Endothelial cell of umbilical vein (primary cell): Measurements from ENCODE around the gene LIX1. TPM values are rescaled to one million over a fixed set of nuclear protein-coding genes. Genes with fewer than 3 reads are reported as not detected.
"Not testable (repeated sequence)": the region's sequence is repeated elsewhere in the genome, so short reads cannot be mapped to it uniquely, and the experiment has no call there.

Experiments used
- BruUV-seq: library from RNA; stranded (reverse); fragments of 400-500 nt; replicated peaks from 2 replicates; lab custom pipeline; 2021; lab: Mats Ljungman, UMichigan
- CTCF ChIA-PET: fragments of 300-600, 350-600 bp; sonication (Branson Sonifier 250); formaldehyde crosslinking; loops from one replicate; lab custom pipeline; 2021; ENCODE audit warnings: antibody characterized with exemption, inconsistent platforms; lab: Charles Lee
- POLR2A ChIA-PET: fragments of 300-600, 350-600 bp; sonication (Branson Sonifier 250); formaldehyde crosslinking; loops from one replicate; lab custom pipeline; 2021; ENCODE audit warnings: antibody characterized with exemption, inconsistent platforms; lab: Charles Lee
- DNase-seq: peaks from one replicate; pipeline ENCODE4 v3.0.0-alpha.2; 2011; ENCODE audit warnings: low read depth, low spot score
- FAIRE-seq: peaks from 2 replicates; lab custom pipeline; 2011; peaks lifted over from hg19 to GRCh38; lab: Jason Lieb, UNC
- H2AFZ ChIP-seq: 2 replicates; pipeline ENCODE4 v1.6.0; 2012; ENCODE audit warnings: low read depth, low read length, control low read depth, inconsistent platforms
- H3K27ac ChIP-seq: 2 replicates; pipeline ENCODE4 v1.5.1; 2011; ENCODE audit warnings: low read depth, mild to moderate bottlenecking, control low read depth, low read length, moderate library complexity; ENCODE audit not compliant: insufficient read depth
- H3K27me3 ChIP-seq, 2 experiments: 2 replicates each; pipeline versions ENCODE4 v1.6.0 to v1.6.1; 2011; ENCODE audit warnings: low read length in 2 of 2, mixed read lengths in 1 of 2; ENCODE audit not compliant: control insufficient read depth in 2 of 2, insufficient read depth in 2 of 2
- H3K36me3 ChIP-seq, 2 experiments: 2 replicates in 1 of 2; 3 replicates in 1 of 2; pipeline ENCODE4 v1.5.1; 2011; ENCODE audit warnings: low read length in 2 of 2, mild to moderate bottlenecking in 1 of 2, moderate library complexity in 1 of 2; ENCODE audit not compliant: control insufficient read depth in 2 of 2, insufficient read depth in 2 of 2; ENCODE audit errors: extremely low read depth in 1 of 2
- H3K4me1 ChIP-seq: 3 replicates; pipeline ENCODE4 v1.5.1; 2011; ENCODE audit warnings: mild to moderate bottlenecking, low read length; ENCODE audit not compliant: control insufficient read depth, insufficient read depth; ENCODE audit errors: extremely low read depth
- H3K4me2 ChIP-seq: 2 replicates; pipeline ENCODE4 v1.6.1; 2011; ENCODE audit warnings: low read length, control low read depth, mixed read lengths; ENCODE audit not compliant: insufficient read depth
- H3K4me3 ChIP-seq, 3 experiments: fragments of 200-600 bp in 1 of 3; sonication (generic), shearing (Covaris generic) in 1 of 3; replicated peaks in 1 of 3; 2 replicates each; pipeline ENCODE4 v1.5.1; 2011 to 2016; ENCODE audit warnings: control low read depth in 3 of 3, low read length in 3 of 3, mild to moderate bottlenecking in 2 of 3, inconsistent platforms in 1 of 3, low read depth in 1 of 3, moderate library complexity in 1 of 3; ENCODE audit not compliant: insufficient read depth in 1 of 3
- H3K79me2 ChIP-seq: 2 replicates; pipeline ENCODE4 v1.6.0; 2012; ENCODE audit warnings: low read length, inconsistent platforms; ENCODE audit not compliant: control insufficient read depth, insufficient read depth
- H3K9ac ChIP-seq: replicated peaks from 2 replicates; pipeline ENCODE3; 2011; ENCODE audit warnings: low read length, control low read depth; ENCODE audit not compliant: insufficient read depth; ENCODE audit errors: extremely low read depth
- H3K9me1 ChIP-seq: replicated peaks from 3 replicates; pipeline ENCODE4 v1.6.0; 2011; ENCODE audit warnings: mild to moderate bottlenecking, low read length; ENCODE audit not compliant: control insufficient read depth, insufficient read depth; ENCODE audit errors: extremely low read depth
- H3K9me3 ChIP-seq: replicated peaks from 2 replicates; pipeline ENCODE4 v1.5.1; 2012; ENCODE audit warnings: low read length, inconsistent platforms; ENCODE audit not compliant: control insufficient read depth, insufficient read depth
- H4K20me1 ChIP-seq: replicated peaks from 2 replicates; pipeline ENCODE3; 2011; ENCODE audit warnings: mild to moderate bottlenecking, low read length; ENCODE audit not compliant: control insufficient read depth, insufficient read depth; ENCODE audit errors: extremely low read depth
- EZH2 ChIP-seq: IDR thresholded peaks from 2 replicates; pipeline ENCODE4 v1.6.1; 2012; ENCODE audit warnings: borderline replicate concordance, low read depth, mild to moderate bottlenecking, moderate library complexity, low read length, inconsistent platforms; ENCODE audit not compliant: severe bottlenecking
- FOS ChIP-seq: IDR thresholded peaks from 2 replicates; pipeline ENCODE4 v1.6.1; 2011; ENCODE audit warnings: mild to moderate bottlenecking, low read length, moderate library complexity, borderline replicate concordance; ENCODE audit not compliant: insufficient read depth
- GATA2 ChIP-seq: IDR thresholded peaks from 2 replicates; pipeline ENCODE4 v1.7.0; 2011; ENCODE audit warnings: low read depth, mild to moderate bottlenecking, moderate library complexity, mixed read lengths, low read length; ENCODE audit not compliant: insufficient read length, insufficient read depth
- JUN ChIP-seq: IDR thresholded peaks from 2 replicates; pipeline ENCODE4 v1.6.1; 2011; ENCODE audit warnings: borderline replicate concordance, low read depth; ENCODE audit not compliant: insufficient read length, insufficient read depth
- MYC ChIP-seq: IDR thresholded peaks from one replicate; pipeline ENCODE4 v1.6.1; 2011; ENCODE audit warnings: mild to moderate bottlenecking, low read depth, low read length
- POLR2A ChIP-seq: IDR thresholded peaks from 2 replicates; pipeline ENCODE4 v1.6.1; 2012; ENCODE audit warnings: low read depth, mild to moderate bottlenecking, control low read depth, low read length
- POLR2AphosphoS5 ChIP-seq: IDR thresholded peaks from 2 replicates; pipeline ENCODE4 v1.6.1; 2012; ENCODE audit warnings: low read depth, mild to moderate bottlenecking, control low read depth, low read length, moderate library complexity; ENCODE audit not compliant: insufficient read depth
- dilution Hi-C: fragments of 300-500 bp; cut with MboI; formaldehyde crosslinking; loops from one replicate; pipeline ENCODE4 v1.15.0; 2019; ENCODE audit warnings: low sequenced_read_pairs; ENCODE audit not compliant: extremely low pct_ligation_motif_present
- intact Hi-C: fragments of 100-400 bp; cut with micrococcal nuclease; formaldehyde crosslinking; loops from one replicate; pipeline ENCODE4 v1.10.0; 2022
- polyA plus RNA-seq, 4 experiments: library from polyadenylated mRNA; depleted of rRNA in 3 of 4; stranded (reverse) in 3 of 4; unstranded in 1 of 4; fragments of >200 nt; gene quantifications; 2 replicates each; pipeline versions ENCODE4 v1.2.1 to v1.2.3, GENCODE V29; 2011 to 2012; ENCODE audit warnings: missing spikeins in 1 of 4
- total RNA-seq: library from RNA; stranded (reverse); gene quantifications from 2 replicates; pipeline ENCODE4 v1.2.3, GENCODE V29; 2021
- TF ChIP-seq, protein P1 (sequence below), 2 donors: IDR thresholded peaks; 1 replicate in 1 of 2; 2 replicates in 1 of 2; pipeline ENCODE4 v1.5.1; 2011; ENCODE audit warnings: low read length in 2 of 2, mild to moderate bottlenecking in 2 of 2, moderate library complexity in 2 of 2, control low read depth in 1 of 2, inconsistent platforms in 1 of 2, low read depth in 1 of 2; ENCODE audit not compliant: insufficient read depth in 1 of 2; ENCODE audit errors: extremely low read depth in 1 of 2
- TF ChIP-seq, protein P2 (sequence below): IDR thresholded peaks from 2 replicates; pipeline ENCODE4 v1.6.1; 2011; ENCODE audit not compliant: insufficient read depth, insufficient read length

LIX1 gene
- total and polyA plus RNA-seq, 2 donors (not counting 3 experiments of a cell fraction or from before 2014, with no cell fraction given): not detected

DNA sequence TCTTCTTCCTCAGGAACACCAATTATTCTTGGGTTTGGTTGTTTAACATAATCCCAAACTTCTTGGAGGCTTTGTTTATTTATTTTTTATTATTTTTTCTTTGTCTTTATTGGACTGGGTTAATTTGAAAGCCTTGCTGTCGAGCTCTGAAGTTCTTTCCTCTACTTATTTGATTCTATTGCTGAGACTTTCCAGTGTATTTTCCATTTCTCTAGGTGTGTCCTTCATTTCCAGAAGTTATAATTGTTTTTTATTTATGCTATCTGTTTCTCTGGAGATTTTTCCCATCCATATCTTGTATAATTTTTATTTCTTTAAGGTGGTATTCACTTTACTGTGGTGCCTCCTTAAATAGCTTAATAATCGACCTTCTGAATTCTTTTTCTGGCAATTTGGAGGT, 49.5 kb upstream of the LIX1 start:
- POLR2A ChIA-PET: no interaction called here

DNA sequence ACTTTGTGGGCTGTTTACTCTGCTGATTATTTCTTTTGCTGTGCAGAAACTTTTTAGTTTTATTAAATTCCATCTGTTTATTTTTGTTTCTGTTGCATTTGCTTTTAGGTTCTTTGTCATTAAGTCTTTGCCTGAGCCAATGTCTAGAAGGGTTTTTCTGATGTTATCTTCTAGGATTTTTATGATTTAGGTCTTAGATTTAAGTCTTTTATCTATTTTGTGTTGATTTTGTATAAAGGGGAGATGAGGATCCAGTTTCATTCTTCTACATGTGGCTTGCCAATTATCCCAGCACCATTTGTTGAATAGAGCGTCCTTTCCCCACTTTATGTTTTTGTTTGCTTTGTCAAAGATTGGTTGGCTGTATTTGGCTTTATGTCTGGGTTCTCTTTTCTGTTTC, 47.1 kb upstream of the LIX1 start:
- H2AFZ ChIP-seq, BruUV-seq, H3K27me3 ChIP-seq, H3K79me2 ChIP-seq, H4K20me1 ChIP-seq, H3K4me1 ChIP-seq, H3K36me3 ChIP-seq, H3K27ac ChIP-seq, POLR2A ChIA-PET, H3K4me3 ChIP-seq, DNase-seq, CTCF ChIA-PET, dilution Hi-C loops, H3K9me1 ChIP-seq, FAIRE-seq, H3K9me3 ChIP-seq, H3K9ac ChIP-seq, H3K4me2 ChIP-seq: not testable (repeated sequence)
- intact Hi-C loops: loop anchor here (10.0 kb wide), 1 partner anchor 1845 kb away; no protein-coding TSS in a partner anchor

More for the DNA sequence above, 49.5 kb upstream of the LIX1 start:
- H2AFZ ChIP-seq: no peak overlapping the region
- no peaks in the 10 kb centered on the region for H3K4me1 ChIP-seq
- no peaks in the 10 kb centered on the region for H3K36me3 ChIP-seq
- FAIRE-seq (no peak), DNase-seq (no peak)
- CTCF ChIA-PET: no interaction called here
- BruUV-seq: no TSS peak
- no peak overlapping the region for H3K4me3 ChIP-seq
- H3K27ac ChIP-seq: no peak overlapping the region
- H3K4me2 ChIP-seq: no peak overlapping the region
- no peaks in the 10 kb centered on the region for H4K20me1 ChIP-seq
- TF ChIP-seq, protein P1, sequence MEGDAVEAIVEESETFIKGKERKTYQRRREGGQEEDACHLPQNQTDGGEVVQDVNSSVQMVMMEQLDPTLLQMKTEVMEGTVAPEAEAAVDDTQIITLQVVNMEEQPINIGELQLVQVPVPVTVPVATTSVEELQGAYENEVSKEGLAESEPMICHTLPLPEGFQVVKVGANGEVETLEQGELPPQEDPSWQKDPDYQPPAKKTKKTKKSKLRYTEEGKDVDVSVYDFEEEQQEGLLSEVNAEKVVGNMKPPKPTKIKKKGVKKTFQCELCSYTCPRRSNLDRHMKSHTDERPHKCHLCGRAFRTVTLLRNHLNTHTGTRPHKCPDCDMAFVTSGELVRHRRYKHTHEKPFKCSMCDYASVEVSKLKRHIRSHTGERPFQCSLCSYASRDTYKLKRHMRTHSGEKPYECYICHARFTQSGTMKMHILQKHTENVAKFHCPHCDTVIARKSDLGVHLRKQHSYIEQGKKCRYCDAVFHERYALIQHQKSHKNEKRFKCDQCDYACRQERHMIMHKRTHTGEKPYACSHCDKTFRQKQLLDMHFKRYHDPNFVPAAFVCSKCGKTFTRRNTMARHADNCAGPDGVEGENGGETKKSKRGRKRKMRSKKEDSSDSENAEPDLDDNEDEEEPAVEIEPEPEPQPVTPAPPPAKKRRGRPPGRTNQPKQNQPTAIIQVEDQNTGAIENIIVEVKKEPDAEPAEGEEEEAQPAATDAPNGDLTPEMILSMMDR (IDR thresholded peaks at IDR 0.05; ENCODE audit: extremely low read depth in 1 of 2, insufficient read depth in 1 of 2, low read depth in 1 of 2, low read length in 2 of 2): no peak
- TF ChIP-seq EZH2: no peak
- TF ChIP-seq, protein P2, sequence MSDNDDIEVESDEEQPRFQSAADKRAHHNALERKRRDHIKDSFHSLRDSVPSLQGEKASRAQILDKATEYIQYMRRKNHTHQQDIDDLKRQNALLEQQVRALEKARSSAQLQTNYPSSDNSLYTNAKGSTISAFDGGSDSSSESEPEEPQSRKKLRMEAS: no peak
- no peak for TF ChIP-seq POLR2AphosphoS5
- TF ChIP-seq MYC: no peak
- no peak for TF ChIP-seq POLR2A
- no peak for TF ChIP-seq FOS
- TF ChIP-seq GATA2: no peak
- no peak for TF ChIP-seq JUN
- dilution Hi-C loops: no loop called here
- intact Hi-C loops: no loop called here
- H3K9me1 ChIP-seq: no peaks in the 10 kb centered on the region
- H3K9ac ChIP-seq: no peak overlapping the region
- H3K27me3 ChIP-seq: no peaks in the 10 kb centered on the region
- H3K9me3 ChIP-seq: no peaks in the 10 kb centered on the region
- H3K79me2 ChIP-seq: no peaks in the 10 kb centered on the region
